Karpas-422 (cell line): ENCODE data around the gene PDXP. TPM values are rescaled to one million over a fixed set of nuclear protein-coding genes. Genes with fewer than 3 reads are reported as not detected.
"Not testable (repeated sequence)": the region's sequence is repeated elsewhere in the genome, so short reads cannot be mapped to it uniquely, and the experiment has no call there.

Experiments
- DNase-seq: peaks from one replicate; pipeline ENCODE4 v3.0.0-alpha.2; 2015
- H2AFZ ChIP-seq: fragments of 200-600 bp; sonication (generic); 2 replicates; pipeline ENCODE4 v1.6.1; 2014; ENCODE audit warnings: antibody characterized with exemption, low read length, mixed read lengths
- H3K27ac ChIP-seq: fragments of 200-600 bp; sonication (generic); 2 replicates; pipeline ENCODE4 v1.5.1; 2014; ENCODE audit warnings: mild to moderate bottlenecking, low read length, moderate library complexity
- H3K27me3 ChIP-seq: fragments of 200-600 bp; sonication (generic); 2 replicates; pipeline ENCODE4 v1.6.1; 2014; ENCODE audit warnings: low read length, mixed read lengths
- H3K36me3 ChIP-seq: fragments of 200-600 bp; sonication (generic); 2 replicates; pipeline ENCODE4 v1.6.1; 2014; ENCODE audit warnings: low read length, mixed read lengths; ENCODE audit not compliant: insufficient read depth
- H3K4me1 ChIP-seq: fragments of 200-600 bp; sonication (generic); 2 replicates; pipeline ENCODE4 v1.6.1; 2014; ENCODE audit warnings: mild to moderate bottlenecking, low read length, mixed read lengths
- H3K4me2 ChIP-seq: fragments of 200-600 bp; sonication (generic); 2 replicates; pipeline ENCODE4 v1.6.1; 2014; ENCODE audit warnings: low read length, low read depth, mild to moderate bottlenecking; ENCODE audit not compliant: poor library complexity, severe bottlenecking
- H3K4me3 ChIP-seq: fragments of 200-600 bp; sonication (generic); 2 replicates; pipeline ENCODE4 v1.5.1; 2014; ENCODE audit warnings: mild to moderate bottlenecking, antibody characterized with exemption, low read length, mixed read lengths
- H3K79me2 ChIP-seq: fragments of 200-600 bp; sonication (generic); 2 replicates; pipeline ENCODE4 v1.6.1; 2014; ENCODE audit warnings: mild to moderate bottlenecking, low read length, mixed read lengths
- H3K9ac ChIP-seq: fragments of 200-600 bp; sonication (generic); 2 replicates; pipeline ENCODE4 v1.6.0; 2014; ENCODE audit warnings: low read length
- H3K9me2 ChIP-seq: fragments of 200-600 bp; sonication (generic), shearing (Covaris generic); replicated peaks from 2 replicates; pipeline ENCODE4 v1.6.0; 2014; ENCODE audit warnings: mild to moderate bottlenecking, low read length, moderate library complexity; ENCODE audit not compliant: insufficient read depth
- H3K9me3 ChIP-seq: fragments of 300-700, 200-600 bp; sonication (generic); 2 replicates; pipeline ENCODE4 v1.6.1; 2014; ENCODE audit warnings: low read length, mixed read lengths
- H4K20me1 ChIP-seq: fragments of 200-600 bp; sonication (generic); 2 replicates; pipeline ENCODE4 v1.6.1; 2014; ENCODE audit warnings: mild to moderate bottlenecking, antibody characterized with exemption, low read length, low read depth; ENCODE audit not compliant: insufficient read depth
- total RNA-seq: library from RNA; depleted of rRNA; stranded (reverse); fragments of >200 nt; shearing (Covaris generic); gene quantifications from 2 replicates; pipeline ENCODE4 v1.2.3, GENCODE V29; 2014; ENCODE audit warnings: low replicate concordance; rRNA removed

Gene PDXP
- 75.3 and 78.9 TPM in 2 replicates for total RNA-seq

GRCh38 chr22:37658133-37659065 is at the start of gene PDXP:
Gene PDXP (plus strand): TSS chr22:37658723. CDS start chr22:37658783, 60 bp downstream.
- Histone ChIP-seq H3K27ac (peak within 1 kb of the TSS; percentile 98), H3K4me2 (peak within 1 kb of the TSS; percentile 99), H3K79me2 (peaks cover 39% of the 10 kb centered on the region), H3K4me1 (peaks cover 43% of the 10 kb centered on the region), H3K9me2 (no peaks in the 10 kb centered on the region), H3K36me3 (peaks cover 3% of the 10 kb centered on the region; the same call in 1 of the 2 replicates), H2AFZ (peak within 1 kb of the TSS; percentile 38), H3K9ac (peak within 1 kb of the TSS; percentile 87), H3K9me3 (no peaks in the 10 kb centered on the region), H3K27me3 (no peaks in the 10 kb centered on the region), H3K4me3 (peak within 1 kb of the TSS; percentile 78), H4K20me1 (peaks cover 33% of the 10 kb centered on the region)
- peak; percentile 99 for DNase-seq

DNA sequence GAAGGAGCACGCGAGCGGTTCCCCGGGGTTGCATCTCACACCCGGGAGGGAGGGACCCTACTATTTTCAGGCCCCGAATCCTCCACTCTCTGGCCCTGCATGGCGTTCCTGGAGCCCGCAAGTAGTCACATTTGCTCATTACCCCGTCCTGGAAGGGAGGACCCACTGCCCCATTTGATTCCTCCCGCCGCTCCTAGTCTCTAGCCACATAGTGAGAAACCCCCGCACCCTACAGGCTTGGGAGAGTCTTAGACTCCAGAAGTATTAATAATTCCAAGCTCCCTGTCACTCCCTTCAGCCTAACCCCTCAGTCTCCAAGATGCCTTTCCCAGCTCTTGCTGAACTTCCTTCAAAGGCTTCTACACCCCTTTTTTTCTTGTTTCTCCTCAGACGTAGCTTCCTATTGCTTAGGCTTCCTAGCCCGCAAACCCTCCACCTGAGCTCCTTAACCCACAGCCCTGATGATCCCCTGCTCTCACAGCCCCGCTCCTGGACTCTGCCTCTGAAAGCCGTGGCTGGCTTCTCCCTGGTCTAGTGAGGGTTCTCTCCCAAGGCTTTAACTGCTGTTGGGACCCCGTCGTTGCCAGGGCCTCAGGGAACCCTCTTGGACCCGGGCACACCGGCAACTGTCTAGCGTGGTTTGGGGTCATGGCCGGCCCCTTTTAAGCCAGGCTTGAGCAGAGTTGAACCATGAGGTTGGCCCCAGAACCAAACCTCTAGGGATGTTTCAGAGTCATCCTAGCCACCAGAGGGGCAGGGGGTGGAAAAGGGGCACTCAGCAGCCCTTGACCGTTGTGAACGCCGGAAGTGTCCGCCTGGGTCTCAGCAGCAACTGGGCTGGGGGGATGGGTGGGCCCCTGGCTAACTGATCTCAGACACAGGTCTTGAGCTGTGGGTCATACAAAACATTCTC is 49.0 kb upstream of the PDXP start:
- H2AFZ ChIP-seq: no peak overlapping the region
- DNase-seq: peak; percentile 74
- peak overlapping the region; percentile 85 for H3K9ac ChIP-seq
- H3K27me3 ChIP-seq: no peaks in the 10 kb centered on the region
- peak overlapping the region; percentile 87 for H3K27ac ChIP-seq
- H3K4me2 ChIP-seq: peak overlapping the region; percentile 78
- no peaks in the 10 kb centered on the region for H4K20me1 ChIP-seq
- peaks cover 31% of the 10 kb centered on the region for H3K4me1 ChIP-seq
- peaks cover 3% of the 10 kb centered on the region; the same call in 1 of the 2 replicates for H3K36me3 ChIP-seq
- peak overlapping the region; percentile 81 for H3K4me3 ChIP-seq
- no peaks in the 10 kb centered on the region for H3K9me2 ChIP-seq
- peaks cover 34% of the 10 kb centered on the region for H3K79me2 ChIP-seq
- no peaks in the 10 kb centered on the region for H3K9me3 ChIP-seq

DNA sequence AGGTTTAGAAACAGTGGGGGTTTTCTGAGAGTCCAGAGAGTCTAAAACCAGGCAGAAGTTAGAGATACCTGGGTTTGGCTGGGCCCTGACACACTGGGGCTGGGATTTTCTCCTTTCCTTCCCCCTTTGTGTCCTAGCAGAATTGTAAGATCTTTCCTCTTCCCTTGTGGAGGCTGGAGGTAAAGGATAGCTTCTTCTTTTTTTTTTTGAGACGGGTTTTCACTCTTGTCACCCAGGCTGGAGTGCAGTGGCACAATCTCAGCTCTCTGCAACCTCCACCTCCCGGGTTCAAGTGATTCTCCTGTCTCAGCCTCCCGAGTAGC is 48.4 kb upstream of the PDXP start:
- DNase-seq: not testable (repeated sequence)
- H3K4me1 ChIP-seq: peaks cover 28% of the 10 kb centered on the region

GRCh38 chr22:37610480-37611129 is 47.9 kb upstream of the PDXP start:
- H3K9me3 ChIP-seq: no peaks in the 10 kb centered on the region
- no peaks in the 10 kb centered on the region for H4K20me1 ChIP-seq
- H3K79me2 ChIP-seq: peaks cover 34% of the 10 kb centered on the region
- H3K36me3 ChIP-seq: peaks cover 3% of the 10 kb centered on the region; the same call in 1 of the 2 replicates
- DNase-seq: no peak
- peak overlapping the region; percentile 78 for H3K4me2 ChIP-seq
- no peaks in the 10 kb centered on the region for H3K9me2 ChIP-seq
- peak overlapping the region; percentile 85 for H3K9ac ChIP-seq
- no peak overlapping the region for H2AFZ ChIP-seq
- no peaks in the 10 kb centered on the region for H3K27me3 ChIP-seq
- H3K27ac ChIP-seq: peak overlapping the region; percentile 87
- peak overlapping the region; percentile 81; the same call in 1 of the 2 replicates for H3K4me3 ChIP-seq
- peaks cover 26% of the 10 kb centered on the region for H3K4me1 ChIP-seq

More for the DNA sequence above, 48.4 kb upstream of the PDXP start:
- Histone ChIP-seq H3K27ac (peak overlapping the region; percentile 87), H3K9ac (peak overlapping the region; percentile 85), H3K79me2 (peaks cover 34% of the 10 kb centered on the region), H3K4me2 (peak overlapping the region; percentile 78), H3K4me3 (peak overlapping the region; percentile 81)
- not testable (repeated sequence) for H3K27me3 ChIP-seq, H4K20me1 ChIP-seq, H3K9me3 ChIP-seq, H2AFZ ChIP-seq, H3K36me3 ChIP-seq, H3K9me2 ChIP-seq

DNA sequence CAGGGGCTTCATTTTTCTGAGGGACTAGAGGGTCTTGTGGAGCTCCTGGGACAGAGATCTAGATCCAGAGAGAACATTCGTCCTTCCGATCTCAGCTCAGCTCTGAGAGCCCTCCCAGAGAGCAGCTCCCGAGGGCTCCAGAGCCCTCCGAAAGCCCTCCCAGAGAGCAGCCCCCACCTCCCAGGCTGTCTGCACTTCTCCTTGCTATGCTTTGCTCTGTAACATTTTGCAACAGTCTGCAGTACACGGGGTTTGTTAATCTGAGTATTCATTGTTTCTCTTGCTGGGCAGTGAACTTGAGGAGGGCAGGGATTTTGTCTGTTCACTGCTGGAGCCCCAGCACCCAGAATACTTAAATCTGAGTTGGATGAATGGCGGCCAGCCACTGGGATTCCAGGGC is 47.3 kb upstream of the PDXP start:
- Histone ChIP-seq H3K79me2 (peaks cover 34% of the 10 kb centered on the region), H3K27me3 (no peaks in the 10 kb centered on the region), H2AFZ (no peak overlapping the region), H3K4me1 (peaks cover 26% of the 10 kb centered on the region), H4K20me1 (no peaks in the 10 kb centered on the region), H3K36me3 (peaks cover 3% of the 10 kb centered on the region; the same call in 1 of the 2 replicates), H3K9ac (peak overlapping the region; percentile 85; the same call in 1 of the 2 replicates), H3K4me3 (no peak overlapping the region), H3K9me2 (no peaks in the 10 kb centered on the region), H3K27ac (no peak overlapping the region), H3K4me2 (no peak overlapping the region), H3K9me3 (no peaks in the 10 kb centered on the region)
- DNase-seq: no peak

GRCh38 chr22:37616201-37617083 is 42.1 kb upstream of the PDXP start:
- DNase-seq: no peak
- no peak overlapping the region for H3K27ac ChIP-seq
- H3K4me1 ChIP-seq: peaks cover 17% of the 10 kb centered on the region
- no peak overlapping the region for H2AFZ ChIP-seq
- H3K9me2 ChIP-seq: no peaks in the 10 kb centered on the region
- H3K79me2 ChIP-seq: peaks cover 8% of the 10 kb centered on the region
- H4K20me1 ChIP-seq: no peaks in the 10 kb centered on the region
- no peak overlapping the region for H3K9ac ChIP-seq
- H3K27me3 ChIP-seq: no peaks in the 10 kb centered on the region
- no peak overlapping the region for H3K4me3 ChIP-seq
- no peaks in the 10 kb centered on the region for H3K9me3 ChIP-seq
- H3K4me2 ChIP-seq: no peak overlapping the region
- peaks cover 8% of the 10 kb centered on the region; the same call in 1 of the 2 replicates for H3K36me3 ChIP-seq

DNA sequence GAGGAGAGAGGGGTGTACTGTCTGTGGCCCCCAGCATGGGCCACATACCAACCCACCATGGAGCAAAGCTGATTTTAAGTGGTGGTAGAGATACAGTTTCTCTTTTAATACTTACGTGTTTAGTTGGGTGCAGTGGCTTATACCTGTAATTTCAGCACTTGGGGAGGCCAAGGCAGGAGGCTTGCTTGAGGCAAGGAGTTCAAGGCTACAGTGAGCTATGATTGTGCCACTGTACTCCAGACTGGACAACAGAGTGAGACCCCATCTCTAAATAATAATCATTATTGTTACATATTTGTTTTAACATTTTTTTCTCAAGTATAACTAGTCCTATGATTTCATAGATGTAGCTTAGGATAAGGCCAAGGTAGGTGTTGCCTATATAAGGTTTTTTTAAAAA is 41.1 kb upstream of the PDXP start:
- Histone ChIP-seq H3K27me3 (no peaks in the 10 kb centered on the region), H4K20me1 (no peaks in the 10 kb centered on the region), H3K4me3 (no peak overlapping the region), H3K79me2 (peaks cover 5% of the 10 kb centered on the region; the same call in 1 of the 2 replicates), H3K9me2 (no peaks in the 10 kb centered on the region), H3K9ac (no peak overlapping the region), H3K4me1 (peaks cover 17% of the 10 kb centered on the region), H3K9me3 (no peaks in the 10 kb centered on the region), H3K4me2 (peak overlapping the region; percentile 52), H3K36me3 (peaks cover 7% of the 10 kb centered on the region; the same call in 1 of the 2 replicates), H2AFZ (no peak overlapping the region), H3K27ac (peak overlapping the region; percentile 88)
- no peak for DNase-seq
